GM21825 (cell line): Measurements from ENCODE around the gene CMTM2.
"Not testable (repeated sequence)": the region's sequence is repeated elsewhere in the genome, so short reads cannot be mapped to it uniquely, and the experiment has no call there.

Source experiments
- ATAC-seq: cut with Tn5 transposase; IDR thresholded peaks from one replicate; pipeline ENCODE4 v1.9.1; 2021; ENCODE audit warnings: mild to moderate bottlenecking, moderate library complexity; ENCODE audit not compliant: unreplicated experiment

CMTM2 gene

GRCh38 chr16:66552286-66553177 is 26.7 kb upstream of the CMTM2 start, which contains the start of gene CKLF:
Gene CKLF, plus strand, starts transcription at chr16:66552576. Its CDS starts 140 bp downstream, at chr16:66552716.
- ATAC-seq = peak; percentile 71

- ATAC-seq = no peak
Measured at GRCh38 chr16:66553223-66553622, 26.0 kb upstream of the CMTM2 start.

GRCh38 chr16:66554021-66554420 is 25.2 kb upstream of the CMTM2 start:
- no peak for ATAC-seq

GRCh38 chr16:66554495-66554894 is 24.8 kb upstream of the CMTM2 start:
- ATAC-seq = no peak

- ATAC-seq = no peak
Measured at GRCh38 chr16:66560107-66560506, 19.2 kb upstream of the CMTM2 start.

- no peak for ATAC-seq
Measured at GRCh38 chr16:66561381-66562080, 17.7 kb upstream of the CMTM2 start.

GRCh38 chr16:66562409-66562808 is 16.9 kb upstream of the CMTM2 start:
- ATAC-seq = no peak

GRCh38 chr16:66562986-66563385 is 16.3 kb upstream of the CMTM2 start:
- no peak for ATAC-seq

- no peak for ATAC-seq
Measured at GRCh38 chr16:66563574-66564334, 15.5 kb upstream of the CMTM2 start.

- ATAC-seq = no peak
Measured at GRCh38 chr16:66566051-66566901, 13.0 kb upstream of the CMTM2 start, which contains the start of gene CMTM1. Gene CMTM1, plus strand, starts transcription at chr16:66566439. Its CDS starts 75 bp downstream, at chr16:66566514.

GRCh38 chr16:66567270-66567669 is 12.0 kb upstream of the CMTM2 start:
- ATAC-seq = not testable (repeated sequence)

- ATAC-seq = no peak
Measured at GRCh38 chr16:66568355-66568754, 10.9 kb upstream of the CMTM2 start.

GRCh38 chr16:66569131-66569530 is 10.1 kb upstream of the CMTM2 start:
- no peak for ATAC-seq

GRCh38 chr16:66569827-66570405 is 9.3 kb upstream of the CMTM2 start:
- ATAC-seq = no peak

- ATAC-seq = no peak
Measured at GRCh38 chr16:66572356-66572755, 6.9 kb upstream of the CMTM2 start.

GRCh38 chr16:66574081-66574480 is 5.2 kb upstream of the CMTM2 start:
- no peak for ATAC-seq

GRCh38 chr16:66574531-66574930 is 4.7 kb upstream of the CMTM2 start:
- ATAC-seq = no peak

- ATAC-seq = no peak
Measured at GRCh38 chr16:66575060-66575459, 4.2 kb upstream of the CMTM2 start.

GRCh38 chr16:66576296-66576695 is 3.0 kb upstream of the CMTM2 start:
- no peak for ATAC-seq
